ENCODE data around the gene OGDHL. TPM values are rescaled to one million over a fixed set of nuclear protein-coding genes. Genes with fewer than 3 reads are reported as not detected.

The OGDHL gene
- total RNA-seq, 1 experiment from 2014 or later, result 1.3 TPM

DNA sequence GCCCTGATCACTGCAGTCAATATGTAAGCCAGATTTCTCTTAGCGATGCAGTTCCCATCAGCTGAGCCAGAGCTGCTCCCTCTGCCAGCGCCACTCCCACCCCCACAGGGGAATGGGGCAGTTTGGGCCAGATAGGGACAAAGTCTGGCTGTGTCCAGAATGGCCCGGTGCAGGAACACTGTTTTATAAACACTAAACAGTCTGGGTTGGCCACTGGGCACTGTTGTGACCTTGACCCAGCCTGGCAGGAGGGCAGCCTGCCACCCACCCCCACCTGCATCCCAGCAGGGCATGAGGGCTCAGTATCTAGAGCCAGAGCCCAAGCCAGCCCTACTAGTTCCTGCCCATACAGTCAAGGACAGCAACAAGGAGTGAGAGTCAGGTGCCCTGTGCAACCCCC, 1.3 kb downstream of the OGDHL start:
- ATAC-seq (no peak), DNase-seq (ENCODE audit: low read depth, low spot score) (no peak)
- intact Hi-C loops (cut with micrococcal nuclease; ENCODE audit: unreplicated experiment), result no loop called here
- no peaks in the 10 kb centered on the region for H3K9me3 ChIP-seq (ENCODE audit: control insufficient read depth, insufficient read depth, low read depth, low read length)
- TF ChIP-seq TCF7L2 (IDR thresholded peaks at IDR 0.05; ENCODE audit: low read depth, low read length), result no peak
- TF ChIP-seq, protein P1, sequence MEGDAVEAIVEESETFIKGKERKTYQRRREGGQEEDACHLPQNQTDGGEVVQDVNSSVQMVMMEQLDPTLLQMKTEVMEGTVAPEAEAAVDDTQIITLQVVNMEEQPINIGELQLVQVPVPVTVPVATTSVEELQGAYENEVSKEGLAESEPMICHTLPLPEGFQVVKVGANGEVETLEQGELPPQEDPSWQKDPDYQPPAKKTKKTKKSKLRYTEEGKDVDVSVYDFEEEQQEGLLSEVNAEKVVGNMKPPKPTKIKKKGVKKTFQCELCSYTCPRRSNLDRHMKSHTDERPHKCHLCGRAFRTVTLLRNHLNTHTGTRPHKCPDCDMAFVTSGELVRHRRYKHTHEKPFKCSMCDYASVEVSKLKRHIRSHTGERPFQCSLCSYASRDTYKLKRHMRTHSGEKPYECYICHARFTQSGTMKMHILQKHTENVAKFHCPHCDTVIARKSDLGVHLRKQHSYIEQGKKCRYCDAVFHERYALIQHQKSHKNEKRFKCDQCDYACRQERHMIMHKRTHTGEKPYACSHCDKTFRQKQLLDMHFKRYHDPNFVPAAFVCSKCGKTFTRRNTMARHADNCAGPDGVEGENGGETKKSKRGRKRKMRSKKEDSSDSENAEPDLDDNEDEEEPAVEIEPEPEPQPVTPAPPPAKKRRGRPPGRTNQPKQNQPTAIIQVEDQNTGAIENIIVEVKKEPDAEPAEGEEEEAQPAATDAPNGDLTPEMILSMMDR (IDR thresholded peaks at IDR 0.05), result no peak
- no peak for TF ChIP-seq POLR2AphosphoS5 (IDR thresholded peaks at IDR 0.05; ENCODE audit: low read depth, low read length)
- TF ChIP-seq, protein P2, sequence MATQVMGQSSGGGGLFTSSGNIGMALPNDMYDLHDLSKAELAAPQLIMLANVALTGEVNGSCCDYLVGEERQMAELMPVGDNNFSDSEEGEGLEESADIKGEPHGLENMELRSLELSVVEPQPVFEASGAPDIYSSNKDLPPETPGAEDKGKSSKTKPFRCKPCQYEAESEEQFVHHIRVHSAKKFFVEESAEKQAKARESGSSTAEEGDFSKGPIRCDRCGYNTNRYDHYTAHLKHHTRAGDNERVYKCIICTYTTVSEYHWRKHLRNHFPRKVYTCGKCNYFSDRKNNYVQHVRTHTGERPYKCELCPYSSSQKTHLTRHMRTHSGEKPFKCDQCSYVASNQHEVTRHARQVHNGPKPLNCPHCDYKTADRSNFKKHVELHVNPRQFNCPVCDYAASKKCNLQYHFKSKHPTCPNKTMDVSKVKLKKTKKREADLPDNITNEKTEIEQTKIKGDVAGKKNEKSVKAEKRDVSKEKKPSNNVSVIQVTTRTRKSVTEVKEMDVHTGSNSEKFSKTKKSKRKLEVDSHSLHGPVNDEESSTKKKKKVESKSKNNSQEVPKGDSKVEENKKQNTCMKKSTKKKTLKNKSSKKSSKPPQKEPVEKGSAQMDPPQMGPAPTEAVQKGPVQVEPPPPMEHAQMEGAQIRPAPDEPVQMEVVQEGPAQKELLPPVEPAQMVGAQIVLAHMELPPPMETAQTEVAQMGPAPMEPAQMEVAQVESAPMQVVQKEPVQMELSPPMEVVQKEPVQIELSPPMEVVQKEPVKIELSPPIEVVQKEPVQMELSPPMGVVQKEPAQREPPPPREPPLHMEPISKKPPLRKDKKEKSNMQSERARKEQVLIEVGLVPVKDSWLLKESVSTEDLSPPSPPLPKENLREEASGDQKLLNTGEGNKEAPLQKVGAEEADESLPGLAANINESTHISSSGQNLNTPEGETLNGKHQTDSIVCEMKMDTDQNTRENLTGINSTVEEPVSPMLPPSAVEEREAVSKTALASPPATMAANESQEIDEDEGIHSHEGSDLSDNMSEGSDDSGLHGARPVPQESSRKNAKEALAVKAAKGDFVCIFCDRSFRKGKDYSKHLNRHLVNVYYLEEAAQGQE (IDR thresholded peaks at IDR 0.05; ENCODE audit: insufficient read depth in 1 of 2, low read depth in 2 of 2, low read length in 1 of 2), result no peak
- TF ChIP-seq SIN3A (IDR thresholded peaks at IDR 0.05; ENCODE audit: borderline replicate concordance, insufficient read depth, low read depth, low read length), result no peak
- no TSS peak for BruUV-seq (replicated peaks)
- H3K36me3 ChIP-seq (ENCODE audit: control insufficient read depth, insufficient read depth, low read length), result 0 out of 2 replicates have a peak, but pooled peaks cover 2% of the 10 kb centered on the region
- ChIA-PET CTCF (no interaction called here), POLR2A (no interaction called here)
- H3K27ac ChIP-seq (ENCODE audit: low read length), result no peak overlapping the region
- in situ Hi-C loops (cut with HindIII; ENCODE audit: low pct_unique_long_range_greater_than_20kb, low sequenced_read_pairs), result no loop called here
- 0 out of 2 replicates have a peak, but pooled peaks cover 3% of the 10 kb centered on the region for H3K4me1 ChIP-seq (ENCODE audit: control insufficient read depth, insufficient read depth, low read length)
- no peak overlapping the region for H3K4me3 ChIP-seq (ENCODE audit: low read depth in 2 of 2, low read length in 2 of 2)
- H3K27me3 ChIP-seq (ENCODE audit: control insufficient read depth, insufficient read depth, low read length), result peaks cover 13% of the 10 kb centered on the region; the same call in 1 of the 2 replicates

DNA sequence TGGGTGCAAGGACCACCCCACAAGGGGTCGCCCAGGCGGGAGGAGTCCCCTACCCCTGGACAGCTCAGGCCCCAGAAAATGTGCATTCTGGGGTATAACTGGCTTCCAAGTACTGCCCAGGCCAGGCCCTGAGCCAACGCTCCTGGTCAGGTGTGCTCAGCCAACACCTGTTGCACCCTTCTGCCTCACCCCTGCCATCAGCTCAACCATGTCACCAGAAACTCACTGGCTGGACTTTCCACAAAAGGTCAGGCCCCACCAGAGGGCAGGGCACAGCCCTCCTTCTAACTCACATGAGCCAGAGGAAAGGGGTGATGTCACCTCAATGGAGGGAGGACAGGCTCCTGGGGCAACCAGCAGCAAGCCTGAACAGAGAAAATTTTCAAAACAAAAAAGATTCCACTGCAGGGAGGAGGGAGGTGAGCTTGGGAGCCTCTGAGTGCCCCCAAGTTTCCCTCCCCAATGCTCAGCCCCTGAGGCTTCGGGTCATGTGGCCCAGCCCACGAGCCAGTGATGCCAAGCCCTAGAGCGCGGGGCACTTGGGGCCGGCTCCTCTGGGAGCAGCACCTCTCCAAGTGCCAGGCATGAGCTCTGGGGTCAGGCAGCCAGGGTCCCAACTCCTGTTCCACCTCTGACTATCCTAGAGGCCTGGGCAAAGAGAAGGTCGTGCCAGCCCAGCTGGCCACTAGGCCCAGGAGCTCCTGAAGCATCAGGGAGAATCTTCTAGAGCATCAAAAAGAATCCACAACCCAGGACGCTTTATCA, 2.2 kb downstream of the OGDHL start:
- ChIA-PET CTCF (no interaction called here), POLR2A (no interaction called here)
- Histone ChIP-seq H3K9me3 (ENCODE audit: control insufficient read depth, insufficient read depth, low read depth, low read length) (no peaks in the 10 kb centered on the region), H3K4me1 (ENCODE audit: control insufficient read depth, insufficient read depth, low read length) (0 out of 2 replicates have a peak, but pooled peaks cover 3% of the 10 kb centered on the region), H3K27ac (ENCODE audit: low read length) (no peak overlapping the region), H3K4me3 (ENCODE audit: low read depth in 2 of 2, low read length in 2 of 2) (no peak overlapping the region), H3K36me3 (ENCODE audit: control insufficient read depth, insufficient read depth, low read length) (0 out of 2 replicates have a peak, but pooled peaks cover 2% of the 10 kb centered on the region), H3K27me3 (ENCODE audit: control insufficient read depth, insufficient read depth, low read length) (peaks cover 13% of the 10 kb centered on the region; the same call in 1 of the 2 replicates)
- intact Hi-C loops (cut with micrococcal nuclease; ENCODE audit: unreplicated experiment) (no loop called here), in situ Hi-C loops (cut with HindIII; ENCODE audit: low pct_unique_long_range_greater_than_20kb, low sequenced_read_pairs) (no loop called here)
- ATAC-seq, result no peak
- no TSS peak for BruUV-seq (replicated peaks)
- DNase-seq (ENCODE audit: low read depth, low spot score), result no peak
- TF ChIP-seq POLR2AphosphoS5 (IDR thresholded peaks at IDR 0.05; ENCODE audit: low read depth, low read length), result no peak
- TF ChIP-seq, protein P2 (IDR thresholded peaks at IDR 0.05; ENCODE audit: insufficient read depth in 1 of 2, low read depth in 2 of 2, low read length in 1 of 2), result no peak
- TF ChIP-seq, protein P1 (IDR thresholded peaks at IDR 0.05), result no peak
- TF ChIP-seq SIN3A (IDR thresholded peaks at IDR 0.05; ENCODE audit: borderline replicate concordance, insufficient read depth, low read depth, low read length), result no peak
- TF ChIP-seq TCF7L2 (IDR thresholded peaks at IDR 0.05; ENCODE audit: low read depth, low read length), result no peak
